HG03025 (cell line): Measurements from ENCODE around the gene C14orf93.

ENCODE experiments used
- ATAC-seq: cut with Tn5 transposase; IDR thresholded peaks from one replicate; pipeline ENCODE4 v1.9.1; 2021; ENCODE audit warnings: mild to moderate bottlenecking, moderate library complexity; ENCODE audit not compliant: unreplicated experiment, low FRiP score

C14orf93 gene

GRCh38 chr14:22997676-22998323, 12.1 kb downstream of the C14orf93 start:
- ATAC-seq: no peak

DNA sequence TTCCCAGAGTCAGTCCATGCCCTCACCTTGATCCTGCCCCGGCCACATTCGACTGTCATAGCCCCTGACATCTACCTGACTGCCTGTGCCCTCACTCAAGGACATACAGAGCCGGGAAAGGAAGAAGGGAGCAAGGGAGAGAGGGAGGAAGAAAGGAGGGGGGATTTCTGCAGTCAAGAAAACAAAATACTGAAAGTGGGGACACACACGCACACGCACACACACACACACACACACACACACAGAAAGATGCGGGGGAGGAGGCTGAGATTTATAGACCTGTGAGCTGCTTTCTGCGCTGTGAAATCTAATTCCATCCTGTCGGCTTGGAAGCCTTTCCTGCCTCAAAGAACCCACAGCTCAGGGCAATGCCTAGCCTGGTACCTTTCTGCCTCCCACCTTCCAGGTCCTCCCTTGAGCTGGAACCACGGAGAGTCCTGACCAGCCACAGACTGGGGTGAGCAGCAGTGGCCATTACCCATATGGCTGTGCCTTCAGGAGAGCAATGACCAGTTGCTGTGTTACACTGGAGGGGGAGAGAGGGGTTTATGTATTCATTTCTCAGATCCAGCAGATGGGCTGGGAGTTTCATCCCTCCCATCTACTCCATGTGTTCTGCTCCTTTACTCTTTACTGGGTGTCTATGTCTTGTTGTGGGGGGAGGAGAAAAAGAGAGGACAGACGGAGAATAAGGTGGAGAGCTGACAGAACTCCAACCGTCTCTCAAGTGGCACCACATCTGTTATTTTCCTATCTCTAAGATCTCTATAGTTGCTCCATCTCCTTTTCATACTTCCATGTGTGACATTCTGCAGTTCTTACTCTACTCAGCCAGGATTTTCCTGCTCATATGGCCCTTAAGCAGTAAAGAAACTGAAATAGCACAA, 12.9 kb downstream of the C14orf93 start:
- no peak for ATAC-seq

GRCh38 chr14:22995889-22996625, 13.9 kb downstream of the C14orf93 start:
- no peak for ATAC-seq

DNA sequence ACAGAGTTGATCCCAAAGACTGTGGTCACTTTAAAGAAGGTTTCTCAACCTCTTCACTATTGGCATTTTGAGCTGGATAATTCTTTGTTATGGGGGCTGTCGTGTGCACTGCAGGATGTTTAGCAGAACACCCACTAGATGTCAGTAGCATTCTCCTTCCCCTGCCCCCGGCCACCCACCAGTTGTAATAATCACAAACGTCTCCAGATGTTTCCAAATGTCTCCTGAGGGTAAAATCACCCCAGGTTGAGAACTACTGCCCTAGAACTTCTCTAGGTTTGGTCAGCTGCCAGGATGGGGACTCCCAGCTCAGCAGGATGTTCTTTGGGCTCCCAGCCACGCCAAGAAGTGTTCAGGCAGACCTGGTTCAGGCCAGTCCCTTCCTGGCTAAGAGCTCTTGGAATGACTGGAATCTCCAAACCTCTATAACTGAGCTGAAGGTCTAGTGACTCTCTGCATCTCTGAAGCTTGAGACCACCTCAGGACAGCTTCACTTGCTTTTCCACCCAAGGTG, 15.1 kb downstream of the C14orf93 start:
- no peak for ATAC-seq

DNA sequence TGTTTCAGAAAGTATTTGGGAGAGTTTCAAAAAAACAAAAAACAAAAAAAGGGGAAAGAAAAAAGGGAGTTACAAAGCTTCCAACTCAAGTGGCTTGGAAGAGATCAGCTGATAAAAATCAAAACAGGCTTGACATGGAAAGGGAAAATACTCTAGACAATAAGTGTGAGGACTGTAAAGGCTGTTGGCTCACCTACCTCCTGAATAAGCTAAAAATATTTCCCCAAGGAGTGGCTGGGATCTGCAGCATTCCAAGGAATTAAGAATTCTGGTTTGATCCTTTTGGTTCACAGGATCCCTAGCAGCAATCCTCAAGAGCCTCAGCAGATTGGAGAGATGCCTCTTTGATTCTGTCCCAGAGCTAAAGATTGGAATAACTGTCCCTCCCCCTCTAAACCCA, 16.4 kb downstream of the C14orf93 start:
- no peak for ATAC-seq

GRCh38 chr14:22991852-22992251, 18.1 kb downstream of the C14orf93 start:
- no peak for ATAC-seq

DNA sequence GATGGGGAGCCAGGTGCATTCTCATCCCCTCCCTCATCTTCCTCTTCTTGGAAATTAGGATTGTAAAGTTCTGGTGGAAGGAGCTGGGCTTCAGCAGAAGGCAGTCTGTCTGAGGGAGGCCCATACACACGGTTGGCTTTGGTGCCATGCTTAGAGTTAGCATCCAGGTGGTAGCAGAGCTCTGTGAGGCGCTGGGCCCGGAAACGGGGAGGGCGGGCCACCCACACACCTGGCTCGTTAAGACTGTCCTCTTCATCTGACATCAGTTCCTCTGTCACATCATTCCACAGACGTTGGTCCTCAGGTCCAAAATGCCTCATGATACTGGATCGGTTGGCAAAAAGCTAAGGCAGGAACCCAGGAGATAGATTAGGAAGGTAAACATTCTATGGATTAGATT, 22.7 kb downstream of the C14orf93 start:
- no peak for ATAC-seq

DNA sequence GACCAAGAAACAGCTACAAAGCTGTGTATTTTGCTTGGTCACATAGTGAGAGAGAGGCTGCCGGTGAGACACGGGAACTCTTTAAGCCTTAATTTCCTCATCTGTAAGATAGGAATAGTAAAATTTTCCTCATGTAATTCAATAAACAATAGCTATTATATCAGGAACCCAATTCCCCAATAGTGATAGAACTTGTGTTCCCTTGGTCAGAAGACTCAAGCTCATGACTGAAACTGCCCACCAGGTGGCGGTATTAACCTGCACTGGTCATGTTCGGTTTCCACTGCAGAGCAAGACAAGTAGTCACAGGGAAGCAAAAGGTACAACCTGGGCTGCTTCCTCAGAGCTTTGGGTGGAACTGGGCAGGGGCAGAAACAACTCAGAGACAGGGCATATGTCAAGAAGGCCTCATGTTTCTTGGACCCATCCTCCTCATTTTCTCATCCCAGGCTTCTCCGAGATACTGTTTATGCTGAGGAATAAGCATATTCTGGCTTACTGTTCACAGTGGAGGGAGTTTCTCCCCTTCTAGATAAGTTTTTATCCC, 23.4 kb downstream of the C14orf93 start:
- ATAC-seq: no peak

GRCh38 chr14:22985894-22986507, 23.9 kb downstream of the C14orf93 start:
- ATAC-seq: no peak

DNA sequence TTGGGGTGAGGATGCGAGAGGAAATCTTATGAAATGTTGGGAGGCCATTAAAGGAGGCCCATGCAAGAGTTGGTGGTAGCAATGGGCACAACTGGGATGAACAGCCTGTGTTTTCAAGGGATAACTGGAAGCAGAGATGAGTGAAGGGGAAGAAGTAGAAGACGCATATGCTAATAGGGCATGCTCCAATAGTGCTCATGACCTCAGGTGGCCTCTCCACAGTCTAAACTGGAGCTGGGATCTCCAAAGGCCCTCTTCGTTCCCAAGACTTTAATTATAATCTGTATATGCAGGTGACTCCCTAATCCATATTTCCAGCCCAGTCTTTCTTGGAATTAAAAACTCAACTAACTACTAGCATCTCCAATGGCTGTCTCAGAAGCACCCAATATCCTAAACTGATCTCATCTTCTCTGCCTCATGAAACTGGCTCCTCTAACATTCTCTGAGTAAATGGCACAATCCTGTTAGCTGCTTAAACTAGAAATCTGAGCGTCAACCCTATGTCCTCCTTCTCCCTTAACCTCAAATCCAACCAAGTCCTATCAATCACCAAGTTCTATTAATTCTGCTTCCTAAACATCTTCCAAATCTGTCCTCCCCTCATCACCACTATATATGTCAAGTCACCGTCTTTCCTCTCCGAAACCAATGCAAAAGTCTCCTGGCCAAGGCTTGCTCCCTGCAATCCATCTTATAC, 24.8 kb downstream of the C14orf93 start:
- no peak for ATAC-seq

GRCh38 chr14:22982477-22983245, 27.3 kb downstream of the C14orf93 start, which contains the start of gene AJUBA:
Gene AJUBA, minus strand, starts transcription at chr14:22982551. Its CDS starts 285 bp downstream, at chr14:22982266.
- no peak for ATAC-seq

DNA sequence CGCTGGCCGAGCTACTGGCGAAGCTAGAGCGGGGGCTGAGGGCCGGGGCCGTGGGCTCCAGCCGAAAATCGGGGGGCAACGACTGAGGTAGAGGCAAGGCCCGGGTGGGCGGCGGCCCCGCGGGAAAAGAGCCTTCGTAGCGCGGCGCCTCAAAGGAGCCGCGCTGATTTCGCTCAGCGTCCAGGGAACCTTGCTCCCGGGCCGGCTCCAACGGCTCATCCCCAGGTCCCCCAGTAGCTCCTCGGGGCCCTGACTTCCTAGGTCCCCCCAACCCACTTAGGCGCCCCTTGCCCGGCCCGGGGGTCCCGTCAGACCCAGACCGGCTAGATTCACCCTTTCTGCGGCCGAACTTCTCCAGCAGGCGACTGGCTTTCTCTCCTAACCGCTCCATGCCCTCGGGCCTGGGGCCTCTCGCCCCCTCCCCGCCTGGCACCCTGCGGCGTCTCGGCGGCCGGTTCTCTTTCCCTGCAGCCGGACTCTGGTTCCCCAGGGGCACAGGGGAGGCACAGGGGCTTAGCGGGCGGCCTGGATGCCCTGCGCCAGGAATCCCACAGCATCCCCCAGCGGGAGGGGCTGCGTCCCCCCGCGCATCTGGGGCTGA, 28.0 kb downstream of the C14orf93 start:
- ATAC-seq: no peak

GRCh38 chr14:22981090-22981875, 28.7 kb downstream of the C14orf93 start:
- ATAC-seq: no peak

DNA sequence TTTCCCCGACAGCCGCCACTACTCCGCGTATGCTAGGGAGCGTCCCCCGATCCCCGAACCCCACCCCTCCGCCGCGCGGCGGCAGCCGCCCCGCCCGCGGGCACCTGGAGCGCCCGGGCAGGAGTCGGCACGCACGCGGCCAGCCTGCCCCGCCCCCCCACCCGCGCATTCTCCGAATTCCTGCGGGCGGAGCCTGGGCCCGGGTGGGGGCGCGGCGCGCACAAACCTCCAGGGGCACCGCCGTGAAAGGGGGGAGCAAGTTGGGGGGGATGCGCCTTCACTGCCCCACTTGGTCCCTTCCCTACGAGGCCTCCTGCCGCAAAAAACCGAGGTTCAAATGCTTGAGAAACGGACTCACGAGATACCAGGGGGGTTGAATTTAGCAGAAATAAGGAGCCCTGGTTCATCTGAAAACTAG, 29.3 kb downstream of the C14orf93 start:
- no peak for ATAC-seq

- ATAC-seq: no peak
Measured at GRCh38 chr14:22979748-22980392, 30.1 kb downstream of the C14orf93 start.

GRCh38 chr14:22978981-22979671, 30.8 kb downstream of the C14orf93 start:
- no peak for ATAC-seq

GRCh38 chr14:22978487-22978837, 31.5 kb downstream of the C14orf93 start:
- ATAC-seq: no peak
